Activated naive CD4-positive, alpha-beta T cell treated with anti-CD3 and anti-CD28 coated beads, Interleukin-2, amount 10 ng/mL, durations not matched to agents 7 days and 5 days (primary cell): ENCODE data around the gene TCF7L1.
"Not testable (repeated sequence)": the region's sequence is repeated elsewhere in the genome, so short reads cannot be mapped to it uniquely, and the experiment has no call there.

Experiments used
- CTCF ChIA-PET: fragments of 350-600 bp; sonication (Branson Sonifier 250); formaldehyde crosslinking; loops from one replicate; lab custom pipeline; 2021; ENCODE audit warnings: antibody characterized with exemption; lab: Charles Lee
- DNase-seq: peaks from one replicate; pipeline ENCODE4 v3.0.0-alpha.2; 2020
- H3K27ac Mint-ChIP-seq: one replicate; pipeline ENCODE4 v1.8.0; 2021; ENCODE audit warnings: mild to moderate bottlenecking, moderate library complexity, mixed read lengths
- H3K27me3 Mint-ChIP-seq: one replicate; pipeline ENCODE4 v1.8.0; 2021; ENCODE audit warnings: mild to moderate bottlenecking, mixed read lengths
- H3K36me3 Mint-ChIP-seq: one replicate; pipeline ENCODE4 v1.8.0; 2021; ENCODE audit warnings: mixed read lengths
- H3K4me1 Mint-ChIP-seq: one replicate; pipeline ENCODE4 v1.8.0; 2021; ENCODE audit warnings: mixed read lengths
- H3K4me3 Mint-ChIP-seq: one replicate; pipeline ENCODE4 v1.8.0; 2021; ENCODE audit warnings: mild to moderate bottlenecking, moderate library complexity, mixed read lengths
- H3K9me3 Mint-ChIP-seq: one replicate; pipeline ENCODE4 v1.8.0; 2021; ENCODE audit warnings: mixed read lengths

TCF7L1 gene

DNA sequence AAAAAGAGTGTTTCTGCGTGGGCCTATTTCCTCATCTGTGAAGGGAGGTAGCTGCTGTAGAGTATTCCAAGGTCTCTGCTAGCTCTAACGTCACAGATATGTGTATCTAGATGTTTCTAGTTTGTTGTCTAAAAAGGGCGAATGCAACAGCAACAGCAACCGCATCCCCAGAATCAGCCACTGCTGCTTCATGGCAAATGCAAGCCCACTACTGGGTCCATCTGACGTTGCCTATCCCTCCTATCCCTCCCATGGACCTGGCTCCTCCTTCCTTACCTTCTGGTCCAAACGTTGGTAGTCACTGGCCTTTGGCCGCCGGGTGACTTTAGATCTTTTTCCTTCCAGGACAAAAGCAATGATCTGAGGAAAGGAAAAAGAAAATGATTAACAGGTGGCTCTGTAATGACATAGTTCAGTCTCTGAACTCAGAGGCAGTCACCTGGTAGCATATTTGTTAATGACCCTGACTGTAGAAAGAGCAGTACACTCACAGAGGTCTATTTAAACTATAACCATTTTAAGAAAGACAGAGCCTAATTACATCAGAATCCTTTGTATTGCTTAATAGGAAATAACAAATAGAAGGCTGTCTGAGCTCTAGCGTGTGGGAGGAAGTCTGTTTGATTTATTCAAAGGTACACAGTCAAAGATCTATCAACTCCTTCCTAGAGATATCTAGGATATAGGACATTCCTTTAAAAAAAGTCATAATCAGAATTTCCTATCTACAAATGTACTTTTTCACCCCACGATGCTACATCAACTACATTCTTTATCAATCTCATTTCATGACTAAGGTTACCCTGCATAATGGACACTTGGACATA is 191.7 kb downstream of the TCF7L1 start:
- DNase-seq, result no peak
- Mint-ChIP-seq H3K4me3 (peak overlapping the region; percentile 100), H3K27ac (peak overlapping the region; percentile 99), H3K4me1 (peaks cover 67% of the 10 kb centered on the region), H3K27me3 (peaks cover 8% of the 10 kb centered on the region), H3K36me3 (peaks cover 77% of the 10 kb centered on the region), H3K9me3 (no peaks in the 10 kb centered on the region)
- CTCF ChIA-PET, result interaction anchor here (0.7 to 1.3 kb wide), 4 partner anchors 16 to 227 kb away, joined by 3 to 4 read pairs (median 3); no protein-coding TSS in a partner anchor

DNA sequence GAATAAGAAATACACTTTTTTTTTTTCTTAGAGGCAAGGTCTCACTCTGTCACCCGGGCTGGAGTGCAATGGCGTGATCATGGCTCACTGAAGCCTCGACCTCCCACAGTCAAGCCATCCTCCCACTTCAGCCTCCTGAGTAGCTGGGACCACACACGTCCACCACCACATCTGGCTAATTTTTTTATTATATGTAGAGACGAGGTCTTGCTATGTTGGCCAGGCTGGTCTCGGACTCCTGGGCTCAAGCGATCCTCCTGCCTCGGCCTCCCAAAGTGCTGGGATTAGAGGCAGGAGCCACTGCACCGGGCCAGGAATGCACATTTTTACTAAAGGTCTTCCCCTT is 192.2 kb downstream of the TCF7L1 start:
- no peaks in the 10 kb centered on the region for H3K9me3 Mint-ChIP-seq
- peak overlapping the region; percentile 99 for H3K27ac Mint-ChIP-seq
- peaks cover 10% of the 10 kb centered on the region for H3K27me3 Mint-ChIP-seq
- H3K36me3 Mint-ChIP-seq, result peaks cover 71% of the 10 kb centered on the region
- CTCF ChIA-PET, result interaction anchor here (1.0 to 1.2 kb wide), 2 partner anchors 16 to 21 kb away, joined by 3 read pairs; no protein-coding TSS in a partner anchor
- DNase-seq, result no peak
- H3K4me1 Mint-ChIP-seq, result peaks cover 62% of the 10 kb centered on the region
- peak overlapping the region; percentile 100 for H3K4me3 Mint-ChIP-seq

GRCh38 chr2:85326406-85327159 is 193.4 kb downstream of the TCF7L1 start:
- Mint-ChIP-seq H3K4me3 (peak overlapping the region; percentile 100), H3K4me1 (peaks cover 50% of the 10 kb centered on the region), H3K9me3 (no peaks in the 10 kb centered on the region), H3K27ac (peak overlapping the region; percentile 99), H3K27me3 (peaks cover 10% of the 10 kb centered on the region), H3K36me3 (peaks cover 59% of the 10 kb centered on the region)
- DNase-seq, result peak; percentile 71
- CTCF ChIA-PET, result interaction anchor here (0.9 to 1.7 kb wide), 4 partner anchors 26 to 225 kb away, joined by 3 to 5 read pairs (median 4); partner anchors contain the start of genes ELMOD3 and RETSAT

DNA sequence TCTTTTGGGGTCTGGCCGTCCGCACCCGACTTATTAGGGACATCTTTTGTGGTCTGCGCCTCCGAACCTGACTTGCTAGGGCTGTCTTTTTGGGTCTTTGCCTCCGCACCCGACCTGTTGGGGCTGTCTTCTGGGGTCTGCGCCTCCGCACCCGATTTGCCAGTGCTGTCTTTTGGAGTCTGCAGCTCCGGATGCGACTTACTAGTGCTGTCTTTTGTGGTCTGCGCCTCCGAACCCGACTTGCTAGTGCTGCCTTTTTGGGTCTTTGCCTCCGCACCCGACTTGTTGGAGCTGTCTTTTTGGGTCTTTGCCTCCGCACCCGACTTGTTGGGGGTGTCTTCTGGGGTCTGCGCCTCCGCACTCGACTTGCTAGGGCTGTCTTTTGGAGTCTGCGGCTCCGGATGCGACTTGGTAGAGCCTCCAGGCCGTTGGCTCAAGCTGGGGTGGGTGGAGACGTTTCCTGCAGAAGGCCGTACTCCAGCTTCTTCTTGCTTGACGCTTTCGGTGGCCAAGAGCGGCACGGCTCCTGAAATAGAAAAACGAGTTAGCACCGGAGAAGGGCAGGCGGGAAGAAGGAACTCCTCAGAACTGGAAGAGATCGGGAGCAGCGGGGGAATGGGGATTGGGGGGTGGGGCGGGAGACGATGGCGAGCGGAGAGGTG is 194.1 kb downstream of the TCF7L1 start:
- Mint-ChIP-seq H3K4me1 (peaks cover 44% of the 10 kb centered on the region), H3K36me3 (peaks cover 52% of the 10 kb centered on the region), H3K9me3 (no peaks in the 10 kb centered on the region), H3K27me3 (peaks cover 10% of the 10 kb centered on the region), H3K27ac (peak overlapping the region; percentile 99), H3K4me3 (peak overlapping the region; percentile 100)
- DNase-seq, result peak; percentile 76
- CTCF ChIA-PET, result interaction anchor here (0.9 to 1.7 kb wide), 4 partner anchors 26 to 225 kb away, joined by 3 to 5 read pairs (median 4); partner anchors contain the start of genes ELMOD3 and RETSAT

- CTCF ChIA-PET, result interaction anchor here (1.7 kb wide), 1 partner anchor 224 kb away, joined by 4 read pairs; no protein-coding TSS in a partner anchor
- Mint-ChIP-seq H3K4me1 (peaks cover 36% of the 10 kb centered on the region), H3K9me3 (no peaks in the 10 kb centered on the region), H3K27me3 (peaks cover 10% of the 10 kb centered on the region), H3K36me3 (peaks cover 45% of the 10 kb centered on the region), H3K27ac (peak within 1 kb of the TSS; percentile 99), H3K4me3 (peak within 1 kb of the TSS; percentile 100)
- DNase-seq, result peak; percentile 95
Observed at GRCh38 chr2:85327822-85328617, 194.8 kb downstream of the TCF7L1 start, which contains the start of gene TGOLN2. TSS of gene TGOLN2 (minus strand) at chr2:85327989. CDS start at chr2:85327962, 27 bp downstream.

DNA sequence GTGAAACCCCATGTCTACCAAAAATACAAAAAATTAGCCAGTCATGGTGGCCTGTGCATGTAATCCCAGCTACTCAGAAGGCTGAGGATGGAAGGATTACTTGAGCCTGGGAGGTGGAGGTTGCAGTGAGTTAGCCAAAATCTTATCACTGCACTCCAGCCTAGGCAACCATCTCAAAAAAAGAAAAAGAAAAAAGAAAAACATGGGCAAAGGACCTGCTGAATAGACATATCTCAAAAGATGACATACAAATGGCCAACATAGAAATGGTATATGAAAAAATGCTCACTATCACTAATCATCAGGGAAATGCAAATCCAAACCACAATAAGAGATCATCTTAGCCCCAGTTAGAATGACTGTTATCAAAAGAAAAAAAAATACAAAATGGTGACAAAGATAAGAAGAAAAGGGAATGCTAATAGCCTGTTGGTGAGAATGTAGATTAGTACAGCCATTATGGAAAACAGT is 196.0 kb downstream of the TCF7L1 start:
- Mint-ChIP-seq H3K4me3 (peak overlapping the region; percentile 10), H3K27ac (no peak overlapping the region), H3K4me1 (peaks cover 25% of the 10 kb centered on the region), H3K36me3 (peaks cover 33% of the 10 kb centered on the region), H3K9me3 (no peaks in the 10 kb centered on the region), H3K27me3 (peaks cover 10% of the 10 kb centered on the region)
- no peak for DNase-seq
- CTCF ChIA-PET, result no interaction called here

GRCh38 chr2:85329701-85330100 is 196.5 kb downstream of the TCF7L1 start:
- peaks cover 20% of the 10 kb centered on the region for H3K4me1 Mint-ChIP-seq
- CTCF ChIA-PET, H3K27ac Mint-ChIP-seq, DNase-seq, H3K27me3 Mint-ChIP-seq, H3K9me3 Mint-ChIP-seq: not testable (repeated sequence)
- H3K36me3 Mint-ChIP-seq, result peaks cover 28% of the 10 kb centered on the region
- H3K4me3 Mint-ChIP-seq, result peak overlapping the region; percentile 10

DNA sequence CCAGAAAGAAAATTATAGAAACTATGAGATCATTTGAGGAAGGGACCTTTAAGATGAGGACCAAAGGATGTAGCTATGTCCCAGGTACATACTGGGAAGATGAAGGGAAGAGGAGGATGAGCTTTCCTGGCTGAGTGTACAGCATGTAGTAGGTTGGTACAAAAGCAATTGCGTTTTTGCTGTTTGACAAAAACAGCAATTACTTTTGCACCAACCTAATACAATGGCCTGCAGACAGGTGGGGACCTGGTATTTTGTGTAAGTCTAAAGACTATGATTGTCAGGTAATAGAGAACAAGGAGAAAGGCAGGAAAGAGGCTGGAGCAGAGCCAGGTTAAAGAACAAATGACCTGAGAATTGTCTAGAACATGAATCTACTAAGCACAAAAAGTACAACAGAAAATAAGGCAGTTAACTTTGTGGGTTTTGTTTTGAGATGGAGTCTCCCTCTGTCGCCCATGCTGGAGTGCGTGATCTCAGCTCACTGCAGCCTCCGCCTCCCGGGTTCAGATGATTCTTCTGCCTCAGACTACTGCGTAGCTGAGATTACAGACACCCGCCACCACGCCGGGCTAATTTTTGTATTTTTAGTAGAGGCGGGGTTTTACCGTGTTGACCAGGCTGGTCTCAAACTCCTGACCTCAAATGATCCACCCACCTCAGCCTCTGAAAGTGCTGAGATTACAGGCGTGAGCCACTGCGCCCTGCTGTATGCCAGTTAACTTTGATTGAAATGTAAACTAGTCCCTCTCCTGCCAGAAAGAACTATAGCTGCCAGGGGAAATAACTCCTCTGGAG is 197.8 kb downstream of the TCF7L1 start:
- CTCF ChIA-PET, result no interaction called here
- Mint-ChIP-seq H3K4me3 (no peak overlapping the region), H3K4me1 (peaks cover 11% of the 10 kb centered on the region), H3K36me3 (peaks cover 15% of the 10 kb centered on the region), H3K27me3 (peaks cover 10% of the 10 kb centered on the region), H3K9me3 (no peaks in the 10 kb centered on the region), H3K27ac (no peak overlapping the region)
- DNase-seq, result no peak

- not testable (repeated sequence) for H3K4me1 Mint-ChIP-seq, H3K9me3 Mint-ChIP-seq, H3K4me3 Mint-ChIP-seq, H3K27ac Mint-ChIP-seq, DNase-seq, H3K36me3 Mint-ChIP-seq
- peaks cover 31% of the 10 kb centered on the region for H3K27me3 Mint-ChIP-seq
- CTCF ChIA-PET, result interaction anchor here (0.9 kb wide), 1 partner anchor 12 kb away, joined by 3 read pairs; no protein-coding TSS in a partner anchor
Observed at GRCh38 chr2:85333877-85334276, 200.7 kb downstream of the TCF7L1 start.

- Mint-ChIP-seq H3K36me3 (no peaks in the 10 kb centered on the region), H3K27me3 (peaks cover 37% of the 10 kb centered on the region), H3K4me1 (no peaks in the 10 kb centered on the region), H3K4me3 (no peak overlapping the region), H3K9me3 (no peaks in the 10 kb centered on the region), H3K27ac (no peak overlapping the region)
- CTCF ChIA-PET, result no interaction called here
- DNase-seq, result no peak
Observed at GRCh38 chr2:85334928-85335327, 201.7 kb downstream of the TCF7L1 start.

DNA sequence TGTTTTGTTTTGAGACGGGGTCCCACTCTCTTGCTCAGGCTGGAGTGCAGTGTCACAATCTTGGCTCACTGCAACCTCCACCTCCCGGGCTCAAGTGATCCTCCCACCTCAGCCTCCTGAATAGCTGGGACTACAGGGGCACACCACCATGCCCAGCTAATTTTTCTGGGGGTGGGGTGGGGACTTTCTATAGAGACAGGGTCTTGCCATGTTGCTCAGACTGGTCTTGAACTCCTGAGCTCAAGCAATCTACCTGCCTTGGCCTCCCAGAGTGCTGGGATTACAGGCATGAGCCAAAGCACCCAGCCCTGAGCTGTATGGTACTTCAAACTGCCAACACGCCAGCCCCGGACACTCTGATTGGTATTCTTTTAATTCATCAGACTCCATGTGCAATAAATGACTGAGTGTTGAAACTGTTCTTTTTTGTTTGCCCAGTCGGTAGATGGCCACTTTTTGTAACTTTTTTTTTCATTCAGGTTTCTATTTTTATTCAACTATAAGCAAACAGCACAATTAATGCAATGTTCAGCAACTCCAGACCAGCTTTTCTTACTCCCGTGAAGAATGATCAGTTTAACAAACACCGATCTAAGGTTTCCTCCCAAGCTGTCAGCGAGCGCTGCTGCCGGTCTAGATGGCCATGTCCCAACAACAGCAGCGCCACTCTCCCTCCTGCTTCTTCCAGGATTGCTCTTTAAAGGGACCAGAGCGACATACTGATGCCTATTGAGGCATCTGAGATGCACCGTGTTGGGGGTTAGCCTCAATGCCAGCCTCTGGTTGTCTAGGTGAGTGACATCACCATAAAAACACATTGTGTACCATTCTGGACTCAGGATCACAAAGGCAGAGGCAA is 207.1 kb downstream of the TCF7L1 start:
- Mint-ChIP-seq H3K27ac (peak overlapping the region; percentile 19), H3K4me1 (no peaks in the 10 kb centered on the region), H3K4me3 (no peak overlapping the region), H3K9me3 (no peaks in the 10 kb centered on the region), H3K27me3 (peaks cover 43% of the 10 kb centered on the region), H3K36me3 (peaks cover 15% of the 10 kb centered on the region)
- no peak for DNase-seq
- CTCF ChIA-PET, result no interaction called here
